Transverse colon (tissue), 4 donors: ENCODE results near the gene FGD4. TPM values are rescaled to one million over a fixed set of nuclear protein-coding genes. Genes with fewer than 3 reads are reported as not detected.
A peak's percentile ranks its signal among the peaks of the same experiment; 100 is the strongest.

ENCODE experiments used
- DNase-seq: peaks from one replicate; pipeline ENCODE4 v3.0.0-alpha.2; 2019
- H3K27ac ChIP-seq, 4 donors: fragments of 200-600 bp; sonication (generic); 2 replicates each; pipeline ENCODE4 v1.5.1; 2016 to 2018; ENCODE audit warnings: inconsistent platforms in 4 of 4
- H3K27me3 ChIP-seq: fragments of 200-600 bp; sonication (generic); 2 replicates; pipeline ENCODE4 v1.5.1; 2017; ENCODE audit warnings: inconsistent platforms
- H3K36me3 ChIP-seq, 4 donors: fragments of 200-600 bp; sonication (generic); 2 replicates each; pipeline ENCODE4 v1.5.1; 2017 to 2019; ENCODE audit warnings: inconsistent platforms in 4 of 4
- H3K4me1 ChIP-seq, 4 donors: fragments of 200-600 bp; sonication (generic); 2 replicates each; pipeline ENCODE4 v1.5.1; 2017 to 2020; ENCODE audit warnings: inconsistent platforms in 4 of 4
- H3K4me3 ChIP-seq, 4 donors: fragments of 200-600 bp; sonication (generic); 1 replicate in 1 of 4; 2 replicates in 3 of 4; pipeline versions ENCODE4 v1.5.1 to v1.6.1; 2017 to 2019; ENCODE audit warnings: inconsistent platforms in 4 of 4
- H3K9me3 ChIP-seq, 2 donors: fragments of 200-600 bp; sonication (generic); 2 replicates each; pipeline ENCODE4 v1.5.1; 2017 to 2019; ENCODE audit warnings: inconsistent platforms in 2 of 2
- CTCF ChIP-seq, 5 experiments: fragments of 200-600 bp in 3 of 5; fragments of 450-650 bp in 2 of 5; sonication (generic) in 3 of 5; IDR thresholded peaks; 1 replicate in 2 of 5; 2 replicates in 3 of 5; pipeline ENCODE4 v1.5.1; 2016 to 2017; ENCODE audit warnings: antibody characterized with exemption in 5 of 5, inconsistent platforms in 3 of 5, mild to moderate bottlenecking in 2 of 5, moderate library complexity in 1 of 5
- EP300 ChIP-seq: sonication (generic); formaldehyde crosslinking; IDR thresholded peaks from one replicate; pipeline ENCODE4 v1.6.1; 2017; ENCODE audit warnings: antibody characterized with exemption, low read depth
- POLR2A ChIP-seq: fragments of 450-650 bp; IDR thresholded peaks from one replicate; pipeline ENCODE4 v1.6.1; 2016; ENCODE audit warnings: antibody characterized with exemption, mild to moderate bottlenecking, moderate library complexity
- POLR2AphosphoS5 ChIP-seq, 3 donors: sonication (generic); formaldehyde crosslinking; IDR thresholded peaks; one replicate each; pipeline ENCODE4 v1.6.1; 2016; ENCODE audit warnings: antibody characterized with exemption in 3 of 3
- WGBS, 2 donors: methylation state at CpG; one replicate each; pipeline ENCODE4 v1.1.5; 2018; ENCODE audit warnings: low coverage in 1 of 2; 5-methylcytosine and 5-hydroxymethylcytosine counted together
- in situ Hi-C, 4 donors: fragments of 200-750 bp; cut with MboI; loops; one replicate each; pipeline versions ENCODE4 v1.15.0 to v1.15.1; 2017; ENCODE audit warnings: low sequenced_read_pairs in 3 of 4, low pct_ligation_motif_present in 1 of 4, low pct_unique_long_range_greater_than_20kb in 1 of 4
- intact Hi-C: fragments of 100-400 bp; cut with DNase I; formaldehyde crosslinking; loops from one replicate; pipeline ENCODE4 v1.15.1; 2023; ENCODE audit warnings: low total_unique reads
- total RNA-seq, 4 donors: library from RNA; depleted of rRNA; stranded (reverse); fragments of >200 nt; gene quantifications; one replicate each; pipeline ENCODE4 v1.1.0, GENCODE V29; 2016

The FGD4 gene
- total RNA-seq, 4 donors from 2014 or later, result 80.2 to 132 (median 98.2) TPM

- Histone ChIP-seq H3K4me3 (no peak overlapping the region), H3K9me3 (no peaks in the 10 kb centered on the region), H3K27ac (peak overlapping the region; percentile 4 to 38 (median 16)), H3K4me1 (peaks cover 7 to 49% (median 14%) of the 10 kb centered on the region in 4 donors), H3K36me3 (no peaks in the 10 kb centered on the region), H3K27me3 (no peaks in the 10 kb centered on the region)
- WGBS, 2 donors, result 51 to 74% methylated on average over 3 of the region's 3 CpGs
- intact Hi-C loops (no loop called here), in situ Hi-C loops (no loop called here)
- no peak for DNase-seq
- no peak for TF ChIP-seq CTCF (IDR thresholded peaks at IDR 0.05)
- TF ChIP-seq POLR2A, result no peak
- TF ChIP-seq POLR2AphosphoS5 (IDR thresholded peaks at IDR 0.05), result no peak
- no peak for TF ChIP-seq EP300
Measured at GRCh38 chr12:32541754-32542374, 142.5 kb downstream of the FGD4 start.

GRCh38 chr12:32542428-32543229 lies 143.3 kb downstream of the FGD4 start:
- intact Hi-C loops, result no loop called here
- TF ChIP-seq POLR2AphosphoS5 (IDR thresholded peaks at IDR 0.05), result no peak
- TF ChIP-seq CTCF (IDR thresholded peaks at IDR 0.05), result no peak
- no peak for TF ChIP-seq EP300
- TF ChIP-seq POLR2A, result no peak
- H3K27ac ChIP-seq, result peak overlapping the region; percentile 0 to 18 (median 9)
- no peak overlapping the region for H3K4me3 ChIP-seq
- peaks cover 6 to 42% (median 8%) of the 10 kb centered on the region in 4 donors for H3K4me1 ChIP-seq
- no peaks in the 10 kb centered on the region for H3K36me3 ChIP-seq
- H3K27me3 ChIP-seq, result no peaks in the 10 kb centered on the region
- no peaks in the 10 kb centered on the region for H3K9me3 ChIP-seq
- in situ Hi-C loops, result no loop called here
- WGBS, 2 donors, result 26 to 79% methylated on average over 2 to 6 of the region's 6 CpGs
- no peak for DNase-seq

GRCh38 chr12:32544893-32545292 lies 145.5 kb downstream of the FGD4 start:
- H3K4me3 ChIP-seq, result no peak overlapping the region
- no peak for TF ChIP-seq POLR2A
- no peak for TF ChIP-seq POLR2AphosphoS5 (IDR thresholded peaks at IDR 0.05)
- no peaks in the 10 kb centered on the region for H3K9me3 ChIP-seq
- DNase-seq, result no peak
- H3K4me1 ChIP-seq, result peaks cover 5 to 53% (median 9%) of the 10 kb centered on the region in 4 donors
- WGBS, 2 donors, result 84 to 89% methylated on average over 2 of the region's 2 CpGs
- H3K36me3 ChIP-seq, result no peaks in the 10 kb centered on the region
- in situ Hi-C loops (no loop called here), intact Hi-C loops (no loop called here)
- H3K27me3 ChIP-seq, result no peaks in the 10 kb centered on the region
- H3K27ac ChIP-seq, result peak overlapping the region in 1 of 4 donors; percentile 11

GRCh38 chr12:32545413-32545980 lies 146.1 kb downstream of the FGD4 start:
- no peak for TF ChIP-seq EP300
- TF ChIP-seq POLR2A, result no peak
- no peak for TF ChIP-seq POLR2AphosphoS5 (IDR thresholded peaks at IDR 0.05)
- TF ChIP-seq CTCF (IDR thresholded peaks at IDR 0.05), result no peak
- WGBS, 2 donors, result 38 to 41% methylated on average over 3 of the region's 3 CpGs
- in situ Hi-C loops, result no loop called here

More at GRCh38 chr12:32545413-32545980, 146.1 kb downstream of the FGD4 start:
- Histone ChIP-seq H3K4me1 (peaks cover 5 to 54% (median 10%) of the 10 kb centered on the region in 4 donors), H3K27me3 (no peaks in the 10 kb centered on the region), H3K27ac (peak overlapping the region in 1 of 4 donors; percentile 11), H3K36me3 (no peaks in the 10 kb centered on the region), H3K4me3 (no peak overlapping the region), H3K9me3 (no peaks in the 10 kb centered on the region)
- no peak for DNase-seq
- intact Hi-C loops, result no loop called here
